Skeletal muscle tissue (tissue), 4 donors: Measurements from ENCODE around the gene NFXL1. TPM values are rescaled to one million over a fixed set of nuclear protein-coding genes. Genes with fewer than 3 reads are reported as not detected.

Experiments used
- H3K27ac ChIP-seq: one replicate; pipeline ENCODE4 v1.7.0; 2013; ENCODE audit warnings: mild to moderate bottlenecking, low read depth, low read length, inconsistent platforms
- H3K27me3 ChIP-seq, 3 donors: one replicate each; pipeline ENCODE4 v1.7.0; 2013; ENCODE audit warnings: low read length in 3 of 3; ENCODE audit not compliant: control insufficient read depth in 3 of 3, insufficient read depth in 3 of 3
- H3K36me3 ChIP-seq, 3 donors: one replicate each; pipeline ENCODE4 v1.7.0; 2013; ENCODE audit warnings: low read length in 3 of 3; ENCODE audit not compliant: control insufficient read depth in 3 of 3, insufficient read depth in 3 of 3
- H3K4me1 ChIP-seq, 3 donors: one replicate each; pipeline ENCODE4 v1.7.0; 2013; ENCODE audit warnings: low read length in 3 of 3, mild to moderate bottlenecking in 3 of 3; ENCODE audit not compliant: control insufficient read depth in 3 of 3, insufficient read depth in 3 of 3
- H3K4me3 ChIP-seq, 3 donors: one replicate each; pipeline ENCODE4 v1.7.0; 2013; ENCODE audit warnings: low read length in 3 of 3
- H3K9ac ChIP-seq, 3 donors: one replicate each; pipeline ENCODE4 v1.7.0; 2013; ENCODE audit warnings: low read length in 3 of 3, mild to moderate bottlenecking in 3 of 3, moderate library complexity in 2 of 3, low read depth in 1 of 3
- H3K9me3 ChIP-seq, 3 donors: one replicate each; pipeline ENCODE4 v1.7.0; 2013; ENCODE audit warnings: low read length in 3 of 3; ENCODE audit not compliant: control insufficient read depth in 3 of 3
- total RNA-seq: library from RNA; depleted of rRNA; stranded (reverse); fragments of >200 nt; gene quantifications from one replicate; pipeline ENCODE4 v1.2.3, GENCODE V29; 2014
- donor health status: Osteomylitis.

NFXL1 gene
- total RNA-seq, 1 donor from 2014 or later = 7.8 TPM

DNA sequence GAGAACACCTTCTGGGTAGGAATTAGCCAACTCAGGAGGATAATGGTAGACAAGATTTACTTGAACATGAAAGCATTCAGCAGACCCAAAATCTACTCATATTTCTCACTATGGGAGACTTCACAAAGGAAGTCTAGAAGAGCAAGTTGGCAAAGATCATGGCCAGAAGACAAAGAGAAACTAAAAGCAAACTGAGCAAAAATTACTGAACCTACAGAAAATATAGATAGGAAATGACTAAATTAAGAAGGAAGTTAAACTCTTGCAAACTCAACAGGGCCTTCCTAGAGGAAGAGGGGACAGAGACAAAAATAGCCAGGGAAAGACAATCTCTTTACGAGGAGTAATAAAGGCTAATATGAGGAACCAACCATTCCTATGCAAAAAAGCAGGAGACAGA, 95.2 kb downstream of the NFXL1 start:
- Histone ChIP-seq H3K27ac (no peak overlapping the region), H3K4me3 (no peak overlapping the region), H3K36me3 (no peaks in the 10 kb centered on the region), H3K4me1 (peaks cover 0 to 1% (median 0%) of the 10 kb centered on the region in 3 donors), H3K9me3 (no peaks in the 10 kb centered on the region), H3K27me3 (peaks cover 0 to 2% (median 0%) of the 10 kb centered on the region in 3 donors), H3K9ac (no peak overlapping the region)

DNA sequence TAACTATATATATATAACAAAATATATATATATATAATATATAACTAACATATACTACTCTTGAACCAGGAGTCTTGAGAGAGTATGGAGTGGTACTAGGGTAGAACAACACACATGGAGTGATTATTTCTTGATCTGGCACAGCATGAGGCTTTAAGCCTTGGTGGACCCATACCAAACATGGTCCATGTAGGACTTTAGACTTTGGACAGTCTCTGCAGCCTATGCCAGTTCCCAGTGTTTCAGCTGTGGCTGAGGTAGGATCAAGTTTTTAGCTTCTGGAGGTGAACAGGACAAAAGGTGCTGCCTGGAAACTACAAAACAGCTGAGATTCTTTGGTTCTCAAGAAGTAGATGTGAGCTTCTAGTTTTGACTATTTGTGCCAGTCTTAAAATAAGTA, 97.1 kb downstream of the NFXL1 start:
- no peak overlapping the region for H3K27ac ChIP-seq
- H3K27me3 ChIP-seq = peaks cover 0 to 2% (median 0%) of the 10 kb centered on the region in 3 donors
- no peaks in the 10 kb centered on the region for H3K9me3 ChIP-seq
- H3K4me1 ChIP-seq = no peaks in the 10 kb centered on the region
- H3K4me3 ChIP-seq = no peak overlapping the region
- H3K36me3 ChIP-seq = no peaks in the 10 kb centered on the region
- H3K9ac ChIP-seq = no peak overlapping the region

DNA sequence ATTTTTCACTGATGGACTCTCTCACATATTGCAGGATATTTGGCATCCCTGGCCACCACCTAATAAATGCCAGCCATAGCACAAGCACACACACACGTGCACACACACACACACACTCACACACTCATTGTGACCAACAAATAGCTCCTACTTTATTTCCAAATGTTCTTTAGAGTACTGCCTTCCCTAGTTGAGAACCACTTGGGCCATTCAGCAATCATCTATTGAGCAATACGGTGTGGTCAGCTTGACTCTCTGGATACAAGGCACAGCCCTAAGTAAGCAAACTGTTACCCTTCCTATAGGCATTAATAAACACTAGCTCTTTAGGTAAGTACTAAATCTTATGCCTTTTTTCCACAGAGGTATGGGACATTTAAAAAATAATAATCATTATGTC, 97.6 kb downstream of the NFXL1 start:
- no peak overlapping the region for H3K27ac ChIP-seq
- H3K9me3 ChIP-seq = no peaks in the 10 kb centered on the region
- no peak overlapping the region for H3K9ac ChIP-seq
- H3K36me3 ChIP-seq = no peaks in the 10 kb centered on the region
- H3K27me3 ChIP-seq = peaks cover 0 to 2% (median 0%) of the 10 kb centered on the region in 3 donors
- no peaks in the 10 kb centered on the region for H3K4me1 ChIP-seq
- no peak overlapping the region for H3K4me3 ChIP-seq

DNA sequence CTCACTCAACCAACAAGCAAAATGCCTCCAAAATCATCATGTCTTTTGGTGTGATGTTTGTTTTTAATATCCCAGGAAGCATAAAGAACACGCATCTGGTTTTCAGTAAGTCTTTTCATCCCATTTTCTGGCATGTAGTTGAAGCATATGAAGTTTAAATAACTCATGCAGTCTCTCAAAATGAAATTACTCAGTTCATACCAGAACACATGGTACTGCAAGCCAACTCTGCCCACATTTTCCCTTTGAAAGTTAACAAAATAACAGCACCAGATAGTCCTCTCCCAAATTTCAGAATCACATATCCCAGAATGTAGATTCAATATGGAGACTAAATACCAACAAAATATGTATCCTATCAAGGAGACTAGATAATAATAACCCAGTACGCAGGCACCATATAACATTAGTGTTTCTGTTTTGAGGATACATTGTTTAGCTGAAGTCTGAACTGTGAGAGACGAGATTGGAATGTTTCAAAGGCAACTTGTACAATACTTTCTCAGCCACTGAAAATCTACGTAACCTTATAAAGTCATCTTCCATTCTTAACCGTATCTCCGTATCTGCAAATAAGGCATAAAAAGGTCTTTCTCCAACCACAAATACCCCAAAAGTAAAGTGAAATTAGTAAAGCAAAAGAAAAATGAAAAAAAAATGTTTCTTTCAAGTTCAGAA, 99.6 kb downstream of the NFXL1 start:
- Histone ChIP-seq H3K4me1 (no peaks in the 10 kb centered on the region), H3K9ac (no peak overlapping the region), H3K9me3 (no peaks in the 10 kb centered on the region), H3K36me3 (no peaks in the 10 kb centered on the region), H3K4me3 (no peak overlapping the region), H3K27ac (no peak overlapping the region), H3K27me3 (peaks cover 0 to 2% (median 0%) of the 10 kb centered on the region in 3 donors)

DNA sequence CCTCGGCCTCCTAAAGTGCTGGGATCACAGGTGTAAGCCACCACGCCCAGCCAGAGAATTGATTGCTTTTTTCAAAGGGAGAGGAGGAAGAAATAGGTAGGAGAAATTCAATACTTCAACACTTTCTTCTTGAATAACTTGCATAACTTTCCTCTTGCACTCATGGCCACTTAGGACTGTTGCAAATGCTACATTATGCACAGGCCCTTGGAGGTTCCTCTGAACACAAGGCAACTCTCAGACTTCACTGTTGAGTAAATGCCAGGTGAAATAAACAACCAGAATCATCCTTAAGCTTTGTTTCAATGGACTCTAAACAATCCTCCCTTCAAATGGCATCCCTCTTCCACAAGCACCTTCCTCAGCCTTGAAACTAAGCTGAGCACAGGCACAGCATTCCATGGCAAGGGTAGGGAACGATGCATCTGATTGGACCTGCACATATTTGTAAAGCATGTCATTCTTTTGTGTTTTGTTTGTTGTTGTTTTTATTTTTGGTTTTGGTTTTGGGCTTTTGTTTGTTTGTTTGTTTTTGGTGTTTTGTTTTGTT, 104.7 kb downstream of the NFXL1 start:
- Histone ChIP-seq H3K9ac (no peak overlapping the region), H3K4me3 (no peak overlapping the region), H3K9me3 (no peaks in the 10 kb centered on the region), H3K27me3 (no peaks in the 10 kb centered on the region), H3K4me1 (no peaks in the 10 kb centered on the region), H3K36me3 (no peaks in the 10 kb centered on the region), H3K27ac (no peak overlapping the region)

DNA sequence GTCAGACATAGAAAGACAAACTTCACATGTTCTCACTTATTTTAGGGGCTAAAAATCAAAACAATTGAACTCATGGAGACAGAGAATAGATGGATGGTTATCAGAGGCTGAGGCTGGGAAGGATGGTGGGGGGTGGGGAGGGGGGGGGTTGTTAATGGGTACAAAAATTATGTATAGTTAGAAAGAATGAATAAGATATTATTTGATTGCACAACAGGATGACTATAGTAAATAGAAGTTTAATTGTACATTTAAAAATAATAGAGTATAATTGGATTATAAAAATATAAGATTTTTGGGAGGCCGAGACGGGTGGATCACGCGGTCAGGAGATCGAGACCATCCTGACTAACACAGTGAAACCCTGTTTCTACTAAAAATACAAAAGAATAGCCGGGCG, 109.8 kb downstream of the NFXL1 start:
- Histone ChIP-seq H3K9me3 (no peaks in the 10 kb centered on the region), H3K27ac (no peak overlapping the region), H3K4me1 (no peaks in the 10 kb centered on the region), H3K27me3 (no peaks in the 10 kb centered on the region), H3K36me3 (no peaks in the 10 kb centered on the region), H3K9ac (no peak overlapping the region), H3K4me3 (no peak overlapping the region)

DNA sequence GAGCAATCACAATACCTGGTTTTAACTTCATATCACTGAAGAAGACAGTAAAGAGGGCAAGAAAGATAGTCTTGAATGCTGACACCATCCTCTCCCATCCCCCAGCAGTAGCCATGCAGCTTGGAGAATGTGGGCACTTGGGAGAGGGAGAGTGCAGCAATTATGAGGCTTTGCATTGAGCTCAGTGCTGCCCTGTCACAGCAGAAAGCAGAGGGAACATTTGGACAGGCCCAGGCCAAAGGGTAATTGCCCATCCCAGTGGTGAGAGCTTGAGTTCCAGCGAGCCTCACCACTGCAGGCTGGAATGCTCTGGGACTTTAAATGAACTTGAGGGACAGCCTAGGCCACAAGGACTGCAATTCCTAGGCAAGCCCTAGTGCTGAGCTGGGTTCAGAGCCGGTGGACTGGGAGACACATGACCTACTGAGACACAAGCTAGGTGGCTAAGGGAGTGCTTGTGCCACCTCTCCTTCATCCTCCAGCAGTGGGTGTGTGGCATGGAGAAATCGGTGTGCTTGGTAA, 112.8 kb downstream of the NFXL1 start:
- Histone ChIP-seq H3K27ac (no peak overlapping the region), H3K9ac (no peak overlapping the region), H3K36me3 (no peaks in the 10 kb centered on the region), H3K9me3 (no peaks in the 10 kb centered on the region), H3K27me3 (no peaks in the 10 kb centered on the region), H3K4me3 (no peak overlapping the region), H3K4me1 (no peaks in the 10 kb centered on the region)

DNA sequence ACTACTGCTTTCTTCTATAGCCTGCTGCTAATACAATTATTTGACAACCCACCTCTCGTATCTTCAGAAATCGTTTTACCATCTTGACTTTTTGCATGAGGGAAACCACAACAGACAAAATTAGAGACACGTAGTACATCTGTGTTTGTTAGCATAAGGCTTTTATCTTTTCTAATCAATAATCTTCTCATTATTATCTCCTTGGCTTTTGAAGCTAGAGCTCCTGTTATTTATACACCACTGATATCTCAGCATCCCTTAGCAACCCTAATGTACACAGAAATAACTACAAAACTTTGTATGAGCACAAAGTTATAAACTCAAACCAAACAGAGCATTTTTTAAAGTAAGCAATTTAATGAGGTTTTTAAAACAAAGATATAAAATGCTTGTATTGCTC, 116.2 kb downstream of the NFXL1 start:
- Histone ChIP-seq H3K9ac (no peak overlapping the region), H3K27me3 (no peaks in the 10 kb centered on the region), H3K9me3 (no peaks in the 10 kb centered on the region), H3K4me1 (no peaks in the 10 kb centered on the region), H3K27ac (no peak overlapping the region), H3K4me3 (no peak overlapping the region), H3K36me3 (no peaks in the 10 kb centered on the region)

Other genes with a start within 250 kb of the NFXL1 start
- 2.1 TPM for gene CORIN, start 76.5 kb downstream of the NFXL1 start, total RNA-seq
- gene CNGA1, start 102.1 kb upstream of the NFXL1 start, total RNA-seq = under 0.01 TPM
- gene NIPAL1, start 102.2 kb upstream of the NFXL1 start, total RNA-seq = 1.0 TPM
- 0.52 TPM for gene TXK, start 219.7 kb upstream of the NFXL1 start, total RNA-seq